CD4-positive, CD25-positive, alpha-beta regulatory T cell (primary cell): ENCODE results near the gene SEPHS1. TPM values are rescaled to one million over a fixed set of nuclear protein-coding genes. Genes with fewer than 3 reads are reported as not detected.

ENCODE experiments used
- ATAC-seq, 2 donors: fragments of 150-1000 bp; cut with Tn5 transposase; one replicate each; pipeline ENCODE4 v1.10.0; 2021; ENCODE audit warnings: low read depth in 2 of 2, moderate number of reproducible peaks in 2 of 2, moderate library complexity in 1 of 2
- DNase-seq, 3 donors: peaks; one replicate each; pipeline versions ENCODE4 v3.0.0 to v3.0.0-alpha.2; 2012 to 2022; ENCODE audit warnings: mixed read lengths in 1 of 3
- H3K27ac ChIP-seq: one replicate; pipeline ENCODE4 v1.7.0; 2013; ENCODE audit warnings: mild to moderate bottlenecking, low read length; ENCODE audit not compliant: insufficient read depth, poor library complexity, severe bottlenecking
- H3K27me3 ChIP-seq: one replicate; pipeline ENCODE4 v1.7.0; 2013; ENCODE audit warnings: low read length; ENCODE audit not compliant: control insufficient read depth, insufficient read depth
- H3K36me3 ChIP-seq: one replicate; pipeline ENCODE4 v1.7.0; 2013; ENCODE audit warnings: mild to moderate bottlenecking, low read length, moderate library complexity; ENCODE audit not compliant: control insufficient read depth, insufficient read depth
- H3K4me1 ChIP-seq: 2 replicates; pipeline ENCODE4 v1.7.0; 2013; ENCODE audit warnings: mild to moderate bottlenecking, low read length; ENCODE audit not compliant: insufficient read depth, control insufficient read depth, poor library complexity, severe bottlenecking
- H3K4me3 ChIP-seq: one replicate; pipeline ENCODE4 v1.7.0; 2013; ENCODE audit warnings: low read depth, mild to moderate bottlenecking, low read length, moderate library complexity
- H3K9me3 ChIP-seq, 2 experiments: 1 replicate in 1 of 2; 2 replicates in 1 of 2; pipeline ENCODE4 v1.7.0; 2013; ENCODE audit warnings: low read length in 2 of 2, mild to moderate bottlenecking in 1 of 2, moderate library complexity in 1 of 2; ENCODE audit not compliant: control insufficient read depth in 2 of 2
- H3K27ac Mint-ChIP-seq, 3 donors: one replicate each; pipeline ENCODE4 v1.8.0; 2020 to 2022; ENCODE audit warnings: mild to moderate bottlenecking in 3 of 3, mixed read lengths in 3 of 3, moderate library complexity in 2 of 3
- H3K27me3 Mint-ChIP-seq: one replicate; pipeline ENCODE4 v1.8.0; 2022; ENCODE audit warnings: mild to moderate bottlenecking, mixed read lengths
- H3K36me3 Mint-ChIP-seq: one replicate; pipeline ENCODE4 v1.8.0; 2020; ENCODE audit warnings: mixed read lengths
- H3K4me1 Mint-ChIP-seq, 4 donors: one replicate each; pipeline ENCODE4 v1.8.0; 2020 to 2022; ENCODE audit warnings: mixed read lengths in 4 of 4, mild to moderate bottlenecking in 1 of 4
- H3K4me3 Mint-ChIP-seq, 4 donors: one replicate each; pipeline ENCODE4 v1.8.0; 2020 to 2022; ENCODE audit warnings: mild to moderate bottlenecking in 4 of 4, mixed read lengths in 4 of 4, moderate library complexity in 3 of 4
- H3K9me3 Mint-ChIP-seq, 7 donors: one replicate each; pipeline ENCODE4 v1.8.0; 2020 to 2022; ENCODE audit warnings: mixed read lengths in 7 of 7, mild to moderate bottlenecking in 3 of 7, moderate library complexity in 2 of 7
- polyA plus RNA-seq, 4 donors: library from polyadenylated mRNA; unstranded; fragments of 300-500 nt; fragmentation: Illumina TruSeq; gene quantifications; one replicate each; pipeline ENCODE4 v1.2.3, GENCODE V29; 2021
- total RNA-seq: library from RNA; stranded (reverse); gene quantifications from one replicate; pipeline ENCODE4 v1.2.3, GENCODE V29; 2022

SEPHS1 gene
- total RNA-seq (26.6 TPM), polyA plus RNA-seq (10 to 100 TPM; 14.6 to 22.2 (median 17.6) TPM)

DNA sequence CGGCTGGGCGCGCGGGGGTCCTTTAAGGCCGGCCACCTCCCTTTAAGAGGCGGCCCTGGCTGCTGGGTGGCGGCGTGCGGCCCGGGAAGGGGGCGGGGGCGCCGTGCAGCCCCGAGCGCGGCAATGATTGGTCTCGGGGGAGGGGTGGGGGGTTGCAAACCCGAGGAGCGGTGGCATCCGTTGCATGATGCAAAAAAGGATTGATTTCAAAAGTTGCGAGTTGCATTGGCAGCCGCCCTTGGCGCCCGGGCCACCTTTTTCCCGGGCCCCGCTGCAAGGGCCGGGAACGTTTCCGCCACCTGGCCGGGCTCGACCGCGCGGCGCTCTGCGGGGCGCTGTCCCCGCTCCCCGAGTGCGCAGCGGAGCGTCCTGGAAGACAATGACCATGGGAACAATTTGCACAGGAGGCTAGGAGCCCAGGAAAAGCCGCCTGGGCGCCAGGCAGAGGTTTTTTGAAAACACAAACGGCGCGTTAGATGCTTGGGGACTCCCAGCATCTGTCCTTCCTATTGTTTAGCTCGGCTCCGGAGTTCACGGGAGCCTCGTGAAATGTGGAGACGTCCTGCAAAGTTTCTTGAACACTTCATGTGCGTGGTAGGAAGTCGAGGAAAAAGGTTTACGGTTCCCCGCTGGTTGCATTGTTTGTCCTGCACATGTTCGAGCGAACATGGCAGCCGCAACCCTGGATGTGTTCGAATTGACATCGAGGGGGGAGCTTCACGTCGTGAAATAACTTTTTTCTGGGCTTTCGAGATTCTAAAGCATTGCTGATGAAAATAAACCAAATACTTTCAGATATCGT, at the start of gene SEPHS1:
Gene SEPHS1 (minus strand): TSS at position 78 of the 802 bp plus-strand sequence. CDS start 3,343 bp downstream, outside the sequence.
- H3K4me3 Mint-ChIP-seq: peak within 1 kb of the TSS; percentile 95 to 97 (median 96)
- H3K9me3 Mint-ChIP-seq: peaks cover 0 to 3% (median 0%) of the 10 kb centered on the region in 7 donors
- H3K9me3 ChIP-seq: no peaks in the 10 kb centered on the region
- peaks cover 63% of the 10 kb centered on the region for H3K4me1 ChIP-seq
- no peaks in the 10 kb centered on the region for H3K27me3 ChIP-seq
- peak within 1 kb of the TSS; percentile 98 for H3K4me3 ChIP-seq
- ATAC-seq (peak; percentile 74 to 76), DNase-seq (peak; percentile 80 to 92 (median 80))
- peaks cover 7% of the 10 kb centered on the region for H3K36me3 Mint-ChIP-seq
- peak within 1 kb of the TSS; percentile 74 for H3K27ac ChIP-seq
- peak within 1 kb of the TSS; percentile 97 to 98 (median 97) for H3K27ac Mint-ChIP-seq
- peaks cover 10 to 69% (median 51%) of the 10 kb centered on the region in 4 donors for H3K4me1 Mint-ChIP-seq
- H3K27me3 Mint-ChIP-seq: peaks cover 25% of the 10 kb centered on the region
- no peaks in the 10 kb centered on the region for H3K36me3 ChIP-seq

DNA sequence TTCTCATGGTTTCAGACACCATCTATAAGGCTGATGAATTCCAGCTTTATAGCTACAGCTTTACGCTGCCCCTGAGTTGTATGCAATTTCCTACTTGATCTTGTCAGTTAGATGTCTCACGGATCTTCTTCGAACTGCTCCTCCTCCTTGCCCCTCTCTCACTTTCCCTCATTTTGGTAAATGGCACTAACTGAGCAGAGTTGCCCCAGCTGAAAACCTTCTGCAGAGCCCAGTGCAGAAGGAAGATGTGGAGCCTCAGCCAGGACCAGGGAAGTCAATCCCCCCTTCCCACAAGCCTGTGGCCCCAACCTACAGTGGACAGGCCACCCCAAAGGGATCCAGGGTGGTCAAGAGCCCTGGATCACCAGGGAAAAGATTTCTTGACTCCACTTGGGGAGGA, 49.0 kb upstream of the SEPHS1 start:
- ATAC-seq (no peak), DNase-seq (no peak)
- Mint-ChIP-seq H3K4me3 (no peak overlapping the region), H3K27me3 (peaks cover 19% of the 10 kb centered on the region), H3K36me3 (no peaks in the 10 kb centered on the region), H3K9me3 (peaks cover 0 to 2% (median 0%) of the 10 kb centered on the region in 7 donors), H3K4me1 (no peaks in the 10 kb centered on the region), H3K27ac (no peak overlapping the region)
- Histone ChIP-seq H3K27me3 (no peaks in the 10 kb centered on the region), H3K4me3 (no peak overlapping the region), H3K36me3 (no peaks in the 10 kb centered on the region), H3K4me1 (no peaks in the 10 kb centered on the region), H3K9me3 (no peaks in the 10 kb centered on the region), H3K27ac (no peak overlapping the region)

DNA sequence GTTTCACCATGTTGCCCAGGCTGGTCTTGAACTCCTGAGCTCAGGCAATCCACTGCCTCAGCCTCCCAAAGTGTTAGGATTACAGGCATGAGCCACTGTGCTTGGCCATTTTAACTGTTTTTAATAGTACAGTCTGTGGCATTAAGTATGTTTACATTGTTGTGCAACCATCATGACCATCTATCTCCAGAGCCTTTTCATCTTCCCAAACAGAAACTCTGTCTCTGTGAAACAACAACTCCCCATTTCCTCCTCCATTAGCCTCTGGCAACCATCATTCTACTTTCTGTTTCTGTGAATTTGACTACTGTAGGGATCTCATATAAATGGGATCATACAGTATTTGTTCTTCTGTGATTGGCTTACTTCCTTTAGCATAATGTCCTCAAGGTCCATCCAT, 48.3 kb upstream of the SEPHS1 start:
- Histone ChIP-seq H3K4me1 (no peaks in the 10 kb centered on the region), H3K36me3 (no peaks in the 10 kb centered on the region), H3K27ac (no peak overlapping the region), H3K4me3 (no peak overlapping the region), H3K27me3 (no peaks in the 10 kb centered on the region), H3K9me3 (no peaks in the 10 kb centered on the region)
- Mint-ChIP-seq H3K27me3 (peaks cover 19% of the 10 kb centered on the region), H3K27ac (no peak overlapping the region), H3K9me3 (peaks cover 0 to 2% (median 0%) of the 10 kb centered on the region in 7 donors), H3K36me3 (no peaks in the 10 kb centered on the region), H3K4me1 (no peaks in the 10 kb centered on the region), H3K4me3 (no peak overlapping the region)
- DNase-seq (no peak), ATAC-seq (no peak)

DNA sequence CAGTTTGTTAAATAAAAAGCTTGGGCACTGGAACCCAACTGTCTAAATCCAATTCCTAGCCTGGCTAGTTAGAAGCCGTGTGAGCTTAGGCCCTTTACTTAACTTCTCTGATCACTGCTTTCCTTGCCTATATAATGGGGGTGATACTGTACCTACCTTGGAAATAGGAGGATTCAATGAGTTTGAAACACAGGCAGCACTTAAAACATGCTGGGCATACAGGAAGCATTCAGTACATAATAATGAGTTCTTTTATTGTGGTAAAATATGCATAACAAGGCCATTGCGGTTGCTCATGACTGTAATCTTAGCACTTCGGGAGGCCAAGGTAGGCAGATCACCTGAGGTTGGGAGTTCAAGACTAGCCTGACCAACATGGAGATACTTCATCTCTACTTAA, 47.4 kb upstream of the SEPHS1 start:
- no peaks in the 10 kb centered on the region for H3K27me3 ChIP-seq
- no peaks in the 10 kb centered on the region for H3K4me1 ChIP-seq
- H3K9me3 ChIP-seq: no peaks in the 10 kb centered on the region
- Mint-ChIP-seq H3K27me3 (peaks cover 19% of the 10 kb centered on the region), H3K4me1 (no peaks in the 10 kb centered on the region), H3K4me3 (no peak overlapping the region), H3K27ac (no peak overlapping the region), H3K9me3 (peaks cover 0 to 2% (median 0%) of the 10 kb centered on the region in 7 donors), H3K36me3 (no peaks in the 10 kb centered on the region)
- no peak overlapping the region for H3K27ac ChIP-seq
- no peaks in the 10 kb centered on the region for H3K36me3 ChIP-seq
- DNase-seq (no peak), ATAC-seq (no peak)
- H3K4me3 ChIP-seq: no peak overlapping the region

GRCh38 chr10:13393640-13394039, 45.5 kb upstream of the SEPHS1 start:
- H3K9me3 ChIP-seq: no peaks in the 10 kb centered on the region
- no peaks in the 10 kb centered on the region for H3K4me1 Mint-ChIP-seq
- H3K4me3 Mint-ChIP-seq: no peak overlapping the region
- H3K9me3 Mint-ChIP-seq: peaks cover 0 to 2% (median 0%) of the 10 kb centered on the region in 7 donors
- peaks cover 15% of the 10 kb centered on the region for H3K27me3 Mint-ChIP-seq
- H3K4me1 ChIP-seq: no peaks in the 10 kb centered on the region
- no peak for DNase-seq
- no peak overlapping the region for H3K27ac ChIP-seq
- H3K27me3 ChIP-seq: no peaks in the 10 kb centered on the region
- H3K36me3 Mint-ChIP-seq: no peaks in the 10 kb centered on the region
- ATAC-seq: no peak
- no peaks in the 10 kb centered on the region for H3K36me3 ChIP-seq
- no peak overlapping the region for H3K27ac Mint-ChIP-seq
- no peak overlapping the region for H3K4me3 ChIP-seq

GRCh38 chr10:13392701-13393100, 44.6 kb upstream of the SEPHS1 start:
- no peaks in the 10 kb centered on the region for H3K27me3 ChIP-seq
- H3K36me3 ChIP-seq: no peaks in the 10 kb centered on the region
- no peak overlapping the region for H3K4me3 Mint-ChIP-seq
- DNase-seq: no peak
- H3K27ac Mint-ChIP-seq: no peak overlapping the region
- no peaks in the 10 kb centered on the region for H3K4me1 ChIP-seq
- H3K27me3 Mint-ChIP-seq: peaks cover 15% of the 10 kb centered on the region
- no peak overlapping the region for H3K4me3 ChIP-seq
- H3K4me1 Mint-ChIP-seq: no peaks in the 10 kb centered on the region
- peaks cover 0 to 2% (median 0%) of the 10 kb centered on the region in 7 donors for H3K9me3 Mint-ChIP-seq
- no peak overlapping the region for H3K27ac ChIP-seq
- no peak for ATAC-seq
- H3K36me3 Mint-ChIP-seq: no peaks in the 10 kb centered on the region
- H3K9me3 ChIP-seq: no peaks in the 10 kb centered on the region

- no peaks in the 10 kb centered on the region for H3K27me3 ChIP-seq
- H3K4me3 Mint-ChIP-seq: no peak overlapping the region
- no peaks in the 10 kb centered on the region for H3K4me1 ChIP-seq
- H3K27ac Mint-ChIP-seq: no peak overlapping the region
- no peaks in the 10 kb centered on the region for H3K36me3 ChIP-seq
- no peak overlapping the region for H3K27ac ChIP-seq
- peaks cover 0 to 1% (median 0%) of the 10 kb centered on the region in 7 donors for H3K9me3 Mint-ChIP-seq
- no peaks in the 10 kb centered on the region for H3K9me3 ChIP-seq
- no peaks in the 10 kb centered on the region for H3K36me3 Mint-ChIP-seq
- peaks cover 21% of the 10 kb centered on the region for H3K27me3 Mint-ChIP-seq
- no peak overlapping the region for H3K4me3 ChIP-seq
- no peaks in the 10 kb centered on the region for H3K4me1 Mint-ChIP-seq
- ATAC-seq (no peak), DNase-seq (no peak)
These were observed 42.8 kb upstream of the SEPHS1 start for GRCh38 chr10:13390604-13391522.
